GM18870 (cell line): Measurements from ENCODE around the gene AFG3L2.
"Not testable (repeated sequence)": the region's sequence is repeated elsewhere in the genome, so short reads cannot be mapped to it uniquely, and the experiment has no call there.

Experiments
- ATAC-seq: cut with Tn5 transposase; IDR thresholded peaks from one replicate; pipeline ENCODE4 v1.9.1; 2021; ENCODE audit warnings: moderate library complexity; ENCODE audit not compliant: unreplicated experiment

AFG3L2 gene

DNA sequence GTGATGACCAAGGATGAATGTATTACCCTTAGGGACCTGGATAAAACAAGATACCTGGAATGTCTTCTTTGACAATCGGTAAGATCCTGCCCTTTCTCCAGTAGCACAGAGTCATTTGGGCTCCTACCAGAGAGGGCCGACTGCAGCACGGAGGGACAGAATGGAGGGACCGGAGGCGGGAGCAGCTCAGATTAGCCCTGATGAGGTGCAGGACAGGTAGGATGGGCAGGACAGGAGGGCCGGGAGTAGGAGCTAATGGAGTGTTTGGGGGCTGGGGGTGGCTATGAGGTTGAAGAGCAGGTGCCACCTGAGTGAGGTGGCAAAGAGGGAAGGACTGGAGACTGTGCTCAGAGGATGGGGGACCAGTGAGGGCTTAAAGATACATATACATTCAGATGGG, 20.8 kb upstream of the AFG3L2 start:
- ATAC-seq, result no peak

GRCh38 chr18:12397254-12397653, 20.2 kb upstream of the AFG3L2 start:
- no peak for ATAC-seq

DNA sequence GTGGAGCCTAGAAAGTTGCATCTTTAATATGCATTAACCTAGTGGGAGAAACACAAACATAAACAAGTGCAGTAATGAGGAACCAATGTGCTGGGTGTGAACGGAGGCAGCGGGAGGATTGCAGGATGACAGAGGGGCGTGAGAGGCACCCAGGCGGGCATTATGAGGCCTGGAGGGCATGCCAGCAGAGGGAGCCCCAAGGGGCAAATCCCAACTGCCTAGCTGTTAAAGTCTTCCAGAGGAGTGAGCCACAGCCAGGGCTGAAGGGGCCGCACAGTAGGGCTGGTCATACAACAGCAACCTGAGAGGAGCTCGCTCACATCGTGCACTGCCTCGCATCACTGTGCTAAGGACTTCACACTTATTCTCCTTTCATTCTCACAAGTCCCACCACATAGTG, 17.4 kb upstream of the AFG3L2 start:
- ATAC-seq, result no peak

GRCh38 chr18:12393998-12394397, 17.0 kb upstream of the AFG3L2 start:
- ATAC-seq, result no peak

DNA sequence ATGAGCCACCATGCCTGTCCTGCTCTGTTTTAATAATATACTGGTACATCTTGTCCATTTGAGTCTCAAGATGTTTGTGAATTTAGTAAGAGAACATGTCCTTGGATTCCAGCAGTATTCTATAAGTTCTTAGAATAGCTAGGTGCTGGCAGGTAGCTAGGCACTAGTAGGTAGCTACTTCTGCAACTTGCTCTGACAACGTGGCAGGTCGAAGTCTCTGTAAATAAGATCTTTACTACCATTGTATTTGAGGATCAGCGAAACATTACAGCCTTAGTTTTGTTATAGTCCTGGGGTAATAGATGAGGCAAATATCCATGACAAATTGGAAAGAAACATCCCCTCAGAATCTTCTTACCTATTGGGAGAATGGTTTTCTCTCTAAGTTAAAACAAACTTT, 16.5 kb upstream of the AFG3L2 start:
- ATAC-seq, result no peak

GRCh38 chr18:12391487-12392165, 14.6 kb upstream of the AFG3L2 start:
- no peak for ATAC-seq

- no peak for ATAC-seq
These were observed 11.4 kb upstream of the AFG3L2 start for GRCh38 chr18:12388442-12388841.

DNA sequence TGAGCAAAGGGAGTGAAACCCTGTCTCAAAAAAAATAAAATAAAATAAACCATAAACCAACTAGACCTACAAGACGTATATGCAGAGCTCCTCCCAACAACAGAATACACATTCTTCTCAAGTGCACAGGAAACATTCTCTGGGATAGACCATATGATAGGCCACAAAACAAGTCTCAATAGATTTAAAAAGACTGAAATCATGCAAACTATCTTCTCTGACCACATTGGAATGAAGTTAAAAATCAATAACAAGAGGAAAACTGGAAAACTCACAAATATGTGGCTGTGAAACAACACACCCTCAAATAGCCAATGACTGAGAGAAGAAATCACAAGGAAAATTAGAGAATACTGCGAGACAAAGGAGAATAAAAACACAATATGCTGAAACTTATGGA, 7.2 kb upstream of the AFG3L2 start:
- ATAC-seq, result no peak

GRCh38 chr18:12383759-12384158, 6.7 kb upstream of the AFG3L2 start:
- not testable (repeated sequence) for ATAC-seq

DNA sequence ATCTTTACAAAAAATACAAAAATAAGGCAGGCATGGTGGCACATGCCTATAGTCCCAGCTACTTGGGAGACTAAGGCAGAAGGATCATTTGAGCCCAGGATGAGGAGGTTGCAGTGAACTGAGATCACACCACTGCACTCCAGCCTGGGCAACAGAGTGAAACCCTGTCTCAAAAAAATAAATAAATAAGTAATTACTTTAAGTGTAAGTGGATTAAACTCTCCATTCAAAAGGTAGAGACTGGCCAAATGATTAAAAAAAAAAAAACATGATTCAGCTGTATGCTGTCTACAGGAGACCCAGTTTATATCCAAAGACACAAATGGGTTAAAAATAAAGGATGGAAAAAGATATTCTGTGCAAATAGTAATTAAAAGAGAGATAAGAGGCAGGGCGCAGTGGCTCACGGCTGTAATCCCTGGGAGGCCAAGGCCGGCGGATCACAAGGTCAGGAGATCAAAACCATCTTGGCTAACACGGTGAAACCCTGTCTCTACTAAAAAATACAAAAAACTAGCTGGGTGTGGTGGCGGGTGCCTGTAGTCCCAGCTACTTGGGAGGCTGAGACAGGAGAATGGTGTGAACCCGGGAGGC, 5.3 kb upstream of the AFG3L2 start:
- not testable (repeated sequence) for ATAC-seq

GRCh38 chr18:12378198-12378558, 1.2 kb upstream of the AFG3L2 start:
- not testable (repeated sequence) for ATAC-seq

- ATAC-seq, result peak; percentile 50
These were observed 650 bp upstream of the AFG3L2 start for GRCh38 chr18:12377556-12378197.

- ATAC-seq, result no peak
These were observed 833 bp downstream of the AFG3L2 start for GRCh38 chr18:12376034-12376753.

DNA sequence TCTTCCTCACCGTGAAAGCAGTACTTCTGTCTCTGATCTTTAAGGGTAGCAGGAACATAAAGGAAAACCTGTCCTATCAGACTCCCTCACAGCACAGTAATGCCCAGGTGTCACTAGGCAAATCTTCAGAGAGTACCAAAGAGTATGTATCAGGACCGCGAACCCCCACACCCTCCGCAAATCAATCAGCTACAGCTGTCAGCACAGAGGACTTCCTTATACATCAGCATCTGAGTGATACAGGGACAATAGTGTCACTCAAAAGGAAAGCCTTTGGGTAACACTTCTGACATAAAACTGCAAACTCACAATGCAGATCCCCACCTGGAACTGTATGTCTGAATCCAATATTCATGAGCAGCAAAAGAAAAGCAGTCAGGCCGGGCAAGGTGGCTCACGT, 2.6 kb downstream of the AFG3L2 start:
- no peak for ATAC-seq

DNA sequence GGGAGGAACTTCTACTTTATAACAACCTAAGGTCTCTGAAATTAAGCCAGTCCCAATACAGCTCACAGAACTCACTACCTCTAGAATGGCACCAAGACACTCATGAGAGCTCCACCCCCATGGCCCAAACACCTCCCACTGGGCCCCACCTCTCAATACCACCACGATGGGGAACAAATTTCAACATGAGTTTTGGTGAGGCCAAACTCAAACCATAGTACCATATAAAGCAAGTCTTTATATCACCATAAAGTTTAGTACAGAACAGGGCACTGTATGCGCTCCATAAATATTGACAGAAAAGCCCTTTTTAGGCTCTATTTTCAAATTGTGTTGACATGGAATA, 3.3 kb downstream of the AFG3L2 start:
- ATAC-seq, result no peak

DNA sequence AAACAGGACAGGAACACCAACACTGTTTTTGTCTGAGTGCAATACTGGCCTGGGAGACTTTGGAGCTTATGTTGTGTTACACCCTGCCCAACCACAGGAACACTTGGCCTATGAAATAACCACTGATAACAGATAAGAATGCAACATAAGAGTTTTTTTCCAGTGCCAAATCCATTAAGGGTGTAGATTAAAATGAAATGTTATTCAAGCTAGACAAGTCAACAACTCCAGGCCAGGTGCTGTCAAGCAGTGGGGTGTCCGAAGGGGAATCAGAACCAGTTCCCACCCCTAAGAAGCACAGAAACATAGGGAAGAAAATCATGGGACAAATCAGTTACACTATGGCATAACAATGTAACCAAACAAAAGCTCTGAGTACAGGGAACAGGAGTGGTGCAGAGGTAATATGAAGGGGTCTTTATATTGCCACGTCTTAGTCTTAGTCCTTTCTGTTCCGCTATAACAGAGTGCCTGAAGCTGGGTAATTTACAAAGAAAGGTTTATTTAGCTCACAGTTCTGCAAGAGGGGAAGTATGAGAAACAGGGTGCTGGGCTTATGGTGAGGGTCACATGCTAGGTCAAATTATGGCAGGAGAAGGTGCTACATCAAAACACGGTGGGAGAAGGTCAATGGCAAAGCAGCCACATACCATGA, 3.8 kb downstream of the AFG3L2 start:
- ATAC-seq, result no peak

DNA sequence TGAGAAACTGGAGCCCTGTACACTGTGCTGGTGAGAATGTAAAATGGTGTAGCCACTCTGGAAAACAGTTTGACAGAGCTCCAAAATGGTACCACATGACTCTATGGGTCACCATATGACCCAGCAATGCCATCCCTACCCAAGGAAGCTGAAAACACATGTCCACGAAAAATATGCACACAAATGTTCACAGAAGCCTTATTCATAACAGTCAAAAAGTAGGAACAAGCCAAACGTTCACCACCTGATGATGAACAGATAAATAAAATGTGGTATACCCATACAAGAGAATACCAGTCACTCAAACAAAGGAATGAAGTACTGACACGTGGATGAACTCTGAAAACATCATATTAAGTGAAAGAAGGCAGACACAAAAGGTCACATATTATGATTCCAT, 4.6 kb downstream of the AFG3L2 start:
- ATAC-seq, result no peak

GRCh38 chr18:12371590-12371989, 5.4 kb downstream of the AFG3L2 start:
- no peak for ATAC-seq

GRCh38 chr18:12369211-12369610, 7.8 kb downstream of the AFG3L2 start:
- ATAC-seq, result no peak

- ATAC-seq, result no peak
These were observed 10.2 kb downstream of the AFG3L2 start for GRCh38 chr18:12366784-12367183.

DNA sequence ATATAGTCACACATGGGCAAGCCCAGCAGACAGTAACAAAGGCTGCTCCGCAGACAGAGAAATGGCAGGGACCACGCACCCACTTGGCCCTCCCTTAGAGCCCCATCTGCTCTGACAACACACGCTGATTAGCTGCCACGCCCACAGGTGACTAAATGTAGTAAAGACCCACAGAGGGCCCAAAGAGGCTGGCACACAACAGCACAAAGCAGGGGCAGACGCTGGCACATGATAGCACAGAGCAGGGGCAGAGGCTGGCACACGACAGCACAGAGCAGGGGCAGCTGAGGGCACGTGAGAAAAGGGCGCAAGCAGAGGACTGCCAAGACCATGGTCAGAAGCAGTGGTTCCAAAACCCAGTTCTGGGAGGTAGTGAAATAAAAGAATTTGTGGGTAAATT, 10.6 kb downstream of the AFG3L2 start:
- no peak for ATAC-seq
